Measurements from ENCODE around the gene STAT2. TPM values are rescaled to one million over a fixed set of nuclear protein-coding genes. Genes with fewer than 3 reads are reported as not detected.

Gene STAT2
- total and polyA plus RNA-seq, 10 of the 15 experiments (the other 5 are each of a cell fraction or from before 2014, with no cell fraction given), result 16.9 to 106 (median 77.9) TPM

GRCh38 chr12:56338308-56339157 lies 21.4 kb downstream of the STAT2 start, which contains the start of gene IL23A (continued):
- TF ChIP-seq CBX3 (IDR thresholded peaks at IDR 0.05; ENCODE audit: borderline replicate concordance, low read depth) (no peak), MYC (IDR thresholded peaks at IDR 0.05; ENCODE audit: insufficient read depth, insufficient read length, insufficient replicate concordance, low read length, severe bottlenecking) (no peak), NR2C2 (IDR thresholded peaks at IDR 0.05; ENCODE audit: borderline replicate concordance, control insufficient read depth, insufficient read length, low read depth) (no peak), NR2F1 (conservative IDR thresholded peaks at IDR 0.05) (no peak), RFX5 (IDR thresholded peaks at IDR 0.05; ENCODE audit: low read depth, low read length) (no peak), RAD21 (IDR thresholded peaks at IDR 0.05; ENCODE audit: insufficient read depth, low read depth, low read length) (no peak), RELA (IDR thresholded peaks at IDR 0.05; ENCODE audit: borderline replicate concordance, partially characterized antibody) (peak; percentile 58), SREBF2 (IDR thresholded peaks at IDR 0.05; ENCODE audit: low read length) (no peak), NFIC (IDR thresholded peaks at IDR 0.05; ENCODE audit: low read depth, low read length) (peak; percentile 68; the same call in 1 of the 2 replicates), NFYB (IDR thresholded peaks at IDR 0.05; ENCODE audit: insufficient read depth, low read depth, low read length) (no peak), TAF1 (IDR thresholded peaks at IDR 0.05; ENCODE audit: borderline replicate concordance, low read depth, low read length) (peak; percentile 33; the same call in 1 of the 2 replicates), ZNF207 (IDR thresholded peaks at IDR 0.05; ENCODE audit: borderline replicate concordance) (no peak), MTA2 (IDR thresholded peaks at IDR 0.05; ENCODE audit: low read depth) (no peak), PAX5 (IDR thresholded peaks at IDR 0.05; ENCODE audit: borderline replicate concordance, low read depth, low read length) (no peak), YBX1 (IDR thresholded peaks at IDR 0.05) (no peak), E2F4 (IDR thresholded peaks at IDR 0.05; ENCODE audit: low read depth, low read length) (no peak), EP300 (IDR thresholded peaks at IDR 0.05; ENCODE audit: borderline replicate concordance in 1 of 2, control insufficient read depth in 1 of 2, low read depth in 2 of 2, low read length in 2 of 2) (no peak), JUNB (IDR thresholded peaks at IDR 0.05) (0 out of 2 replicates have a peak, but pooled peaks have one; percentile 18), SRF (IDR thresholded peaks at IDR 0.05; ENCODE audit: low read depth in 2 of 2, low read length in 2 of 2) (no peak), HDAC6 (IDR thresholded peaks at IDR 0.05; ENCODE audit: unreplicated experiment) (no peak), CHD1 (IDR thresholded peaks at IDR 0.05; ENCODE audit: low read depth, low read length) (no peak), CBFB (IDR thresholded peaks at IDR 0.05; ENCODE audit: low read depth) (0 out of 2 replicates have a peak, but pooled peaks have one; percentile 32), BMI1 (IDR thresholded peaks at IDR 0.05; ENCODE audit: borderline replicate concordance) (no peak), HDGF (IDR thresholded peaks at IDR 0.05) (peak; percentile 63; the same call in 1 of the 2 replicates), FOXK2 (IDR thresholded peaks at IDR 0.05) (no peak), CEBPB (IDR thresholded peaks at IDR 0.05; ENCODE audit: borderline replicate concordance in 1 of 2, low read depth in 2 of 2, low read length in 2 of 2) (no peak), RAD51 (IDR thresholded peaks at IDR 0.05) (peak; percentile 53; the same call in 1 of the 2 replicates), EGR1 (IDR thresholded peaks at IDR 0.05; ENCODE audit: borderline replicate concordance in 1 of 2, low read depth in 2 of 2, low read length in 2 of 2) (0 out of 3 replicates have a peak, but pooled peaks of 1 of the 2 experiments have one; percentile 8), IKZF1 (conservative IDR thresholded peaks at IDR 0.05) (peak; percentile 40; the same call in 1 of the 2 replicates), GATAD2B (conservative IDR thresholded peaks at IDR 0.05; ENCODE audit: low read depth) (no peak), RB1 (IDR thresholded peaks at IDR 0.05; ENCODE audit: borderline replicate concordance) (0 out of 2 replicates have a peak, but pooled peaks have one; percentile 40)

All from GM12878 (cell line).